GM12891 (cell line): Measurements from ENCODE around the gene MRPL20.

Experiments used
- PAX5 ChIP-seq: IDR thresholded peaks from 2 replicates; pipeline ENCODE4 v1.6.1; 2011; ENCODE audit warnings: low read length, moderate library complexity, mild to moderate bottlenecking; ENCODE audit not compliant: insufficient read depth, severe bottlenecking
- POLR2A ChIP-seq: IDR thresholded peaks from 2 replicates; pipeline ENCODE4 v1.6.1; 2011; ENCODE audit warnings: low read depth, low read length, control low read depth

GRCh38 chr1:1425753-1426495, 18.8 kb upstream of the MRPL20 start:
- TF ChIP-seq POLR2A (no peak), PAX5 (no peak)
